B cell (primary cell): Measurements from ENCODE around the gene LMNTD1. TPM values are rescaled to one million over a fixed set of nuclear protein-coding genes. Genes with fewer than 3 reads are reported as not detected.

Experiments used
- ATAC-seq: fragments of 200-7000 bp; cut with Tn5 transposase; one replicate; pipeline ENCODE4 v1.10.0; 2021; ENCODE audit warnings: low read depth, mild to moderate bottlenecking, moderate number of reproducible peaks, moderate library complexity
- CTCF ChIA-PET: fragments of 350-600 bp; sonication (Branson Sonifier 250); formaldehyde crosslinking; loops from one replicate; lab custom pipeline; 2021; ENCODE audit warnings: antibody characterized with exemption, inconsistent platforms; lab: Charles Lee
- POLR2A ChIA-PET: fragments of 350-600 bp; sonication (Branson Sonifier 250); formaldehyde crosslinking; loops from one replicate; lab custom pipeline; 2021; ENCODE audit warnings: antibody characterized with exemption; lab: Charles Lee
- DNase-seq: peaks from one replicate; pipeline ENCODE4 v3.0.0; 2013
- H2AFZ ChIP-seq: 2 replicates; pipeline ENCODE4 v1.6.1; 2012; ENCODE audit warnings: mild to moderate bottlenecking, low read depth, low read length; ENCODE audit not compliant: insufficient read depth, poor library complexity, severe bottlenecking
- H3K27ac ChIP-seq, 2 donors: 1 replicate in 1 of 2; 2 replicates in 1 of 2; pipeline ENCODE4 v1.5.1; 2012 to 2013; ENCODE audit warnings: low read length in 2 of 2, mild to moderate bottlenecking in 2 of 2, moderate library complexity in 1 of 2
- H3K27me3 ChIP-seq, 4 experiments: fragments of 200-600 bp in 1 of 4; sonication (generic) in 1 of 4; replicated peaks in 1 of 4; 1 replicate in 2 of 4; 2 replicates in 2 of 4; pipeline versions ENCODE4 v1.6.1 to v1.7.0; 2013 to 2016; ENCODE audit warnings: low read length in 3 of 4, mild to moderate bottlenecking in 2 of 4, mixed read lengths in 1 of 4, moderate library complexity in 1 of 4; ENCODE audit not compliant: insufficient read depth in 4 of 4, control insufficient read depth in 3 of 4; ENCODE audit errors: control extremely low read depth in 1 of 4
- H3K36me3 ChIP-seq, 2 experiments: replicated peaks in 1 of 2; 1 replicate in 1 of 2; 2 replicates in 1 of 2; pipeline versions ENCODE4 v1.6.1 to v1.7.1; 2013; ENCODE audit warnings: low read length in 1 of 2; ENCODE audit not compliant: insufficient read depth in 2 of 2, control insufficient read depth in 1 of 2; ENCODE audit errors: control extremely low read depth in 1 of 2, extremely low read depth in 1 of 2
- H3K4me1 ChIP-seq, 2 donors: fragments of 200-600 bp in 1 of 2; sonication (generic) in 1 of 2; 1 replicate in 1 of 2; 2 replicates in 1 of 2; pipeline versions ENCODE4 v1.5.1 to v1.6.1; 2013 to 2017; ENCODE audit warnings: low read length in 2 of 2; ENCODE audit not compliant: control insufficient read depth in 2 of 2, insufficient read depth in 2 of 2
- H3K4me2 ChIP-seq: replicated peaks from 2 replicates; pipeline ENCODE3; 2012; ENCODE audit warnings: mild to moderate bottlenecking, low read depth, low read length; ENCODE audit not compliant: poor library complexity, severe bottlenecking
- H3K4me3 ChIP-seq, 5 experiments: fragments of 200-600 bp in 1 of 5; sonication (generic) in 1 of 5; 1 replicate in 3 of 5; 2 replicates in 2 of 5; pipeline versions ENCODE4 v1.5.1 to v1.7.0; 2011 to 2016; ENCODE audit warnings: low read length in 4 of 5, mild to moderate bottlenecking in 4 of 5, low read depth in 2 of 5, control low read depth in 1 of 5, moderate library complexity in 1 of 5; ENCODE audit not compliant: insufficient read depth in 1 of 5; ENCODE audit errors: control extremely low read depth in 1 of 5, extremely low read depth in 1 of 5
- H3K79me2 ChIP-seq: fragments of 200-600 bp; sonication (generic); one replicate; pipeline ENCODE4 v1.6.0; 2016; ENCODE audit warnings: low read length; ENCODE audit not compliant: control insufficient read depth, insufficient read depth
- H3K9ac ChIP-seq: fragments of 200-600 bp; sonication (generic); 2 replicates; pipeline ENCODE4 v1.6.1; 2017; ENCODE audit warnings: mild to moderate bottlenecking, low read length, moderate library complexity
- H3K9me3 ChIP-seq, 3 donors: one replicate each; pipeline versions ENCODE4 v1.6.1 to v1.7.1; 2013; ENCODE audit warnings: low read length in 2 of 3; ENCODE audit not compliant: control insufficient read depth in 2 of 3, insufficient read depth in 1 of 3; ENCODE audit errors: control extremely low read depth in 1 of 3
- H4K20me1 ChIP-seq: 2 replicates; pipeline ENCODE4 v1.6.0; 2012; ENCODE audit warnings: mild to moderate bottlenecking, low read length; ENCODE audit not compliant: insufficient read depth, control insufficient read depth, poor library complexity, severe bottlenecking
- H3K27ac Mint-ChIP-seq: one replicate; pipeline ENCODE4 v1.8.0; 2021; ENCODE audit warnings: mixed read lengths
- H3K27me3 Mint-ChIP-seq: one replicate; pipeline ENCODE4 v1.8.0; 2021; ENCODE audit warnings: mixed read lengths
- H3K4me1 Mint-ChIP-seq: one replicate; pipeline ENCODE4 v1.8.0; 2021; ENCODE audit warnings: mixed read lengths
- H3K4me3 Mint-ChIP-seq: one replicate; pipeline ENCODE4 v1.8.0; 2021; ENCODE audit warnings: mixed read lengths
- H3K9me3 Mint-ChIP-seq: one replicate; pipeline ENCODE4 v1.8.0; 2022; ENCODE audit warnings: mixed read lengths; ENCODE audit not compliant: insufficient read depth
- EZH2 ChIP-seq: IDR thresholded peaks from 2 replicates; pipeline ENCODE4 v1.6.1; 2012; ENCODE audit warnings: borderline replicate concordance, low read depth, mild to moderate bottlenecking, moderate library complexity, low read length; ENCODE audit not compliant: insufficient read depth, poor library complexity, severe bottlenecking
- WGBS: methylation state at CpG from one replicate; pipeline ENCODE4 v1.1.5; 2013; ENCODE audit warnings: missing lambda C conversion rate; ENCODE audit not compliant: insufficient coverage; 5-methylcytosine and 5-hydroxymethylcytosine counted together
- intact Hi-C: fragments of 100-400 bp; cut with micrococcal nuclease; formaldehyde crosslinking; loops from one replicate; pipeline ENCODE4 v1.10.0; 2022
- polyA plus RNA-seq: library from polyadenylated mRNA; depleted of rRNA; stranded (reverse); fragments of >200 nt; gene quantifications from 2 replicates; pipeline ENCODE4 v1.2.3, GENCODE V29; 2012
- total RNA-seq, 2 donors: library from RNA; stranded (reverse); fragments of 120-200 nt in 1 of 2; gene quantifications; 1 replicate in 1 of 2; 2 replicates in 1 of 2; pipeline versions ENCODE4 v1.2.3 to v1.2.4, GENCODE V29; 2013 to 2022
- TF ChIP-seq, protein P1 (sequence below): fragments of 200-600 bp; IDR thresholded peaks from one replicate; pipeline ENCODE4 v1.8.0; 2022; ENCODE audit warnings: antibody characterized with exemption, mild to moderate bottlenecking

The LMNTD1 gene
- total and polyA plus RNA-seq, 2 donors (not counting 1 experiment from before 2014, with no cell fraction given), result not detected

DNA sequence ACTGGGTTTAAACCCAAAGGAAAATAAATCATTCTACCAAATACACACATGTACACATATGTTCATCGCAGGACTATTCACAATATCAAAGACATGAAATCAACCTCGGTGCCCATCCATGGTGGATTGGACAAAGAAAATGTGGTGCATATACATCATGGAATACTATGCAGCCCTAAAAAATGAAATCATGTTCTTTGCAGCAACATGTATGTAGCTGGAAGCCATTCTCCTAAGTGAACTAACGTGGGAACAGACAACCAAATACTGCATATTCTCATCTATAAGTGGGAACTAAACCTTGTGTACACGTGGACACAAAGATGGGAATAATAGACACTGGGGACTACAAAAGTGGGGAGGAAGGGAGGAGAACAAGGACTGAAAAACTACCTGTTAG, 96.6 kb downstream of the LMNTD1 start:
- H3K27ac ChIP-seq, result no peak overlapping the region
- no peaks in the 10 kb centered on the region for H3K79me2 ChIP-seq
- Mint-ChIP-seq H3K4me1 (peaks cover 14% of the 10 kb centered on the region), H3K27ac (no peak overlapping the region), H3K9me3 (no peaks in the 10 kb centered on the region), H3K27me3 (peaks cover 21% of the 10 kb centered on the region), H3K4me3 (no peak overlapping the region)
- H2AFZ ChIP-seq, result no peak overlapping the region
- peaks cover 0 to 15% (median 4%) of the 10 kb centered on the region in 3 donors for H3K9me3 ChIP-seq
- no peak for DNase-seq
- no peak overlapping the region for H3K4me2 ChIP-seq
- no peaks in the 10 kb centered on the region for H4K20me1 ChIP-seq
- H3K27me3 ChIP-seq, result peaks cover 0 to 8% (median 0%) of the 10 kb centered on the region in 4 experiments
- no peak for ATAC-seq
- WGBS, result no CpG with 5 or more reads among the region's 4 CpGs
- no peak for TF ChIP-seq EZH2
- TF ChIP-seq, protein P1, sequence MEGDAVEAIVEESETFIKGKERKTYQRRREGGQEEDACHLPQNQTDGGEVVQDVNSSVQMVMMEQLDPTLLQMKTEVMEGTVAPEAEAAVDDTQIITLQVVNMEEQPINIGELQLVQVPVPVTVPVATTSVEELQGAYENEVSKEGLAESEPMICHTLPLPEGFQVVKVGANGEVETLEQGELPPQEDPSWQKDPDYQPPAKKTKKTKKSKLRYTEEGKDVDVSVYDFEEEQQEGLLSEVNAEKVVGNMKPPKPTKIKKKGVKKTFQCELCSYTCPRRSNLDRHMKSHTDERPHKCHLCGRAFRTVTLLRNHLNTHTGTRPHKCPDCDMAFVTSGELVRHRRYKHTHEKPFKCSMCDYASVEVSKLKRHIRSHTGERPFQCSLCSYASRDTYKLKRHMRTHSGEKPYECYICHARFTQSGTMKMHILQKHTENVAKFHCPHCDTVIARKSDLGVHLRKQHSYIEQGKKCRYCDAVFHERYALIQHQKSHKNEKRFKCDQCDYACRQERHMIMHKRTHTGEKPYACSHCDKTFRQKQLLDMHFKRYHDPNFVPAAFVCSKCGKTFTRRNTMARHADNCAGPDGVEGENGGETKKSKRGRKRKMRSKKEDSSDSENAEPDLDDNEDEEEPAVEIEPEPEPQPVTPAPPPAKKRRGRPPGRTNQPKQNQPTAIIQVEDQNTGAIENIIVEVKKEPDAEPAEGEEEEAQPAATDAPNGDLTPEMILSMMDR, result no peak
- H3K4me1 ChIP-seq, result peaks cover 9 to 13% of the 10 kb centered on the region in 2 donors
- intact Hi-C loops, result no loop called here
- CTCF ChIA-PET, result no interaction called here
- H3K36me3 ChIP-seq, result no peaks in the 10 kb centered on the region
- POLR2A ChIA-PET, result no interaction called here
- H3K9ac ChIP-seq, result no peak overlapping the region
- H3K4me3 ChIP-seq, result no peak overlapping the region

DNA sequence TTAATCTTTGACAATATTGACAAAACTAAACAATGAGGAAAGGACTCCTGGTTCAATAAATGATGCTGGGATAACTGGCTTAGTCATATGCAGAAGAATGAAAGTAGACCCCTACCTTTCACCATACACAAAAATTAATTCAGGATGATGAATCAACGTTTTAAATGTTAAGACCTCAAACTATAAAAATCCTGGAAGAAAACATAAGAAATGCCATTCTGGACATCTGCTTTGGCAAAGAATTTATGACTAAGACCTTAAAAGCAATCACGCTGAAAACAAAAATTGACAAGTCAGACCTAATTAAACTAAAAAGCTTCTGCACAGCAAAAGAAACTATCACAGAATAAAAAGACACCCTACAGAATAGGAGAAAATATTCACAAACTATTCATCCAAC, 97.4 kb downstream of the LMNTD1 start:
- intact Hi-C loops, result no loop called here
- Mint-ChIP-seq H3K27me3 (peaks cover 21% of the 10 kb centered on the region), H3K27ac (no peak overlapping the region), H3K4me1 (peaks cover 14% of the 10 kb centered on the region), H3K9me3 (no peaks in the 10 kb centered on the region), H3K4me3 (no peak overlapping the region)
- Histone ChIP-seq H2AFZ (no peak overlapping the region), H3K36me3 (no peaks in the 10 kb centered on the region), H3K9ac (no peak overlapping the region), H3K27me3 (peaks cover 0 to 8% (median 0%) of the 10 kb centered on the region in 4 experiments), H4K20me1 (no peaks in the 10 kb centered on the region), H3K79me2 (no peaks in the 10 kb centered on the region), H3K4me1 (peaks cover 9 to 13% of the 10 kb centered on the region in 2 donors), H3K4me2 (no peak overlapping the region), H3K9me3 (peaks cover 0 to 15% (median 4%) of the 10 kb centered on the region in 3 donors), H3K27ac (no peak overlapping the region), H3K4me3 (no peak overlapping the region)
- ChIA-PET POLR2A (no interaction called here), CTCF (no interaction called here)
- DNase-seq, result no peak
- 100% methylated on average over 1 of the region's 2 CpGs for WGBS
- ATAC-seq, result no peak
- TF ChIP-seq, protein P1, result no peak
- no peak for TF ChIP-seq EZH2
